H9 (cell line): ENCODE data around the gene EFNA5. TPM values are rescaled to one million over a fixed set of nuclear protein-coding genes. Genes with fewer than 3 reads are reported as not detected.

Experiments
- DNase-seq: peaks from one replicate; pipeline ENCODE4 v3.0.0-alpha.2; 2017
- H2AFZ ChIP-seq: one replicate; pipeline ENCODE4 v1.6.1; 2013; ENCODE audit warnings: mild to moderate bottlenecking, low read length, control low read depth, moderate library complexity
- H2AK5ac ChIP-seq: 2 replicates; pipeline ENCODE4 v1.6.1; 2013; ENCODE audit warnings: low read length, control low read depth, mixed read lengths; ENCODE audit not compliant: insufficient read length
- H2BK120ac ChIP-seq: one replicate; pipeline ENCODE4 v1.6.1; 2013; ENCODE audit warnings: low read depth, mild to moderate bottlenecking, low read length, control low read depth, inconsistent platforms; ENCODE audit not compliant: poor library complexity, severe bottlenecking
- H2BK12ac ChIP-seq: 2 replicates; pipeline ENCODE4 v1.6.1; 2013; ENCODE audit warnings: low read length, control low read depth, mixed read lengths, low read depth; ENCODE audit not compliant: insufficient read length
- H2BK15ac ChIP-seq: 2 replicates; pipeline ENCODE4 v1.6.1; 2013; ENCODE audit warnings: low read depth, low read length, control low read depth
- H2BK20ac ChIP-seq: one replicate; pipeline ENCODE4 v1.6.1; 2013; ENCODE audit warnings: low read depth, mild to moderate bottlenecking, low read length, control low read depth, inconsistent platforms; ENCODE audit not compliant: poor library complexity, severe bottlenecking
- H2BK5ac ChIP-seq: 2 replicates; pipeline ENCODE4 v1.6.1; 2013; ENCODE audit warnings: low read length, control low read depth, mixed read lengths; ENCODE audit not compliant: insufficient read length
- H3K14ac ChIP-seq: 2 replicates; pipeline ENCODE4 v1.6.1; 2013; ENCODE audit warnings: low read length, control low read depth; ENCODE audit not compliant: insufficient read depth
- H3K18ac ChIP-seq: 2 replicates; pipeline ENCODE4 v1.6.1; 2013; ENCODE audit warnings: low read depth, mild to moderate bottlenecking, mixed read lengths, low read length, control low read depth; ENCODE audit not compliant: insufficient read length
- H3K23ac ChIP-seq: 2 replicates; pipeline ENCODE4 v1.6.1; 2013; ENCODE audit warnings: low read length, control low read depth, mixed read lengths, low read depth; ENCODE audit not compliant: insufficient read length
- H3K23me2 ChIP-seq: 2 replicates; pipeline ENCODE4 v1.6.1; 2013; ENCODE audit warnings: low read depth, mild to moderate bottlenecking, mixed read lengths, low read length, control low read depth; ENCODE audit not compliant: insufficient read length, poor library complexity, severe bottlenecking
- H3K27ac ChIP-seq: 2 replicates; pipeline ENCODE4 v1.5.1; 2013; ENCODE audit warnings: low read length, control low read depth, mixed read lengths, low read depth; ENCODE audit not compliant: insufficient read length
- H3K27me3 ChIP-seq: 2 replicates; pipeline ENCODE4 v1.6.1; 2013; ENCODE audit warnings: low read length, control low read depth, inconsistent platforms; ENCODE audit not compliant: insufficient read depth
- H3K4ac ChIP-seq: 2 replicates; pipeline ENCODE4 v1.6.1; 2013; ENCODE audit warnings: low read depth, mild to moderate bottlenecking, control low read depth, inconsistent platforms, low read length, moderate library complexity
- H3K4me1 ChIP-seq: 2 replicates; pipeline ENCODE4 v1.6.1; 2013; ENCODE audit warnings: low read length, control low read depth, inconsistent platforms; ENCODE audit not compliant: insufficient read depth
- H3K4me2 ChIP-seq: 2 replicates; pipeline ENCODE4 v1.6.1; 2013; ENCODE audit warnings: low read length, control low read depth, mixed read lengths; ENCODE audit not compliant: insufficient read length, insufficient read depth
- H3K56ac ChIP-seq: 2 replicates; pipeline ENCODE4 v1.6.1; 2013; ENCODE audit warnings: low read depth, mild to moderate bottlenecking, mixed read lengths, low read length, control low read depth; ENCODE audit not compliant: insufficient read length
- H3K79me1 ChIP-seq: 2 replicates; pipeline ENCODE4 v1.6.1; 2013; ENCODE audit warnings: low read depth, mild to moderate bottlenecking, moderate library complexity, low read length, control low read depth, inconsistent platforms; ENCODE audit not compliant: insufficient read depth, poor library complexity, severe bottlenecking
- H3K79me2 ChIP-seq: 2 replicates; pipeline ENCODE4 v1.6.1; 2013; ENCODE audit warnings: low read length, control low read depth, inconsistent platforms; ENCODE audit not compliant: insufficient read depth
- H3K9ac ChIP-seq: 2 replicates; pipeline ENCODE4 v1.6.1; 2013; ENCODE audit warnings: low read length, control low read depth, mixed read lengths; ENCODE audit not compliant: insufficient read length; ENCODE audit errors: extremely low read depth
- H3K9me3 ChIP-seq: one replicate; pipeline ENCODE4 v1.6.1; 2013; ENCODE audit warnings: low read depth, low read length, inconsistent platforms; ENCODE audit not compliant: control insufficient read depth
- H3T11ph ChIP-seq: one replicate; pipeline ENCODE4 v1.6.1; 2013; ENCODE audit warnings: mild to moderate bottlenecking, low read length, control low read depth, inconsistent platforms
- H4K20me1 ChIP-seq: one replicate; pipeline ENCODE4 v1.6.1; 2013; ENCODE audit not compliant: control insufficient read depth, insufficient read length, insufficient read depth
- H4K5ac ChIP-seq: 2 replicates; pipeline ENCODE4 v1.6.1; 2013; ENCODE audit warnings: low read depth, mild to moderate bottlenecking, mixed read lengths, low read length, control low read depth; ENCODE audit not compliant: insufficient read length
- H4K8ac ChIP-seq: replicated peaks from 2 replicates; pipeline ENCODE4 v1.6.1; 2013; ENCODE audit warnings: low read length, control low read depth, mixed read lengths, low read depth; ENCODE audit not compliant: insufficient read length
- H4K91ac ChIP-seq: 2 replicates; pipeline ENCODE4 v1.6.1; 2013; ENCODE audit warnings: low read depth, mild to moderate bottlenecking, moderate library complexity, mixed read lengths, low read length, control low read depth; ENCODE audit not compliant: insufficient read length
- H3K27ac Mint-ChIP-seq, 3 experiments: 2 replicates in 2 of 3; 3 replicates in 1 of 3; pipeline ENCODE4 v1.8.0; 2020 to 2021; ENCODE audit warnings: mixed read lengths in 3 of 3, mild to moderate bottlenecking in 1 of 3, moderate library complexity in 1 of 3
- H3K27me3 Mint-ChIP-seq: 2 replicates; pipeline ENCODE4 v1.8.0; 2021; ENCODE audit warnings: low read depth, mild to moderate bottlenecking, moderate library complexity, mixed read lengths
- H3K36me3 Mint-ChIP-seq, 3 experiments: 2 replicates in 2 of 3; 3 replicates in 1 of 3; pipeline ENCODE4 v1.8.0; 2020 to 2021; ENCODE audit warnings: low read depth in 3 of 3, mixed read lengths in 3 of 3; ENCODE audit not compliant: insufficient read depth in 1 of 3
- H3K4me1 Mint-ChIP-seq, 2 experiments: 2 replicates each; pipeline ENCODE4 v1.8.0; 2020; ENCODE audit warnings: mixed read lengths in 2 of 2
- H3K4me3 Mint-ChIP-seq, 2 experiments: 2 replicates in 1 of 2; 3 replicates in 1 of 2; pipeline ENCODE4 v1.8.0; 2020 to 2021; ENCODE audit warnings: mild to moderate bottlenecking in 2 of 2, mixed read lengths in 2 of 2, moderate library complexity in 1 of 2
- H3K9me3 Mint-ChIP-seq, 2 experiments: 2 replicates in 1 of 2; 3 replicates in 1 of 2; pipeline ENCODE4 v1.8.0; 2020; ENCODE audit warnings: mild to moderate bottlenecking in 2 of 2, mixed read lengths in 2 of 2, moderate library complexity in 1 of 2
- CTCF ChIP-seq: fragments of 200-600 bp; sonication (generic); conservative IDR thresholded peaks from 3 replicates; pipeline ENCODE4 v1.8.0; 2021; ENCODE audit warnings: antibody characterized with exemption, mild to moderate bottlenecking
- WGBS: extraction: QIAGEN DNeasy Blood & Tissue Kit; methylation state at CpG from one replicate; pipeline ENCODE4 v1.1.7; 2013; ENCODE audit warnings: missing lambda C conversion rate, low lambda C conversion rate, mixed read lengths; ENCODE audit not compliant: insufficient read length; ENCODE audit errors: extremely low coverage; 5-methylcytosine and 5-hydroxymethylcytosine counted together
- total RNA-seq: library from RNA; stranded (reverse); gene quantifications from 2 replicates; pipeline ENCODE4 v1.2.1, GENCODE V29; 2021

Gene EFNA5
- total RNA-seq, 1 experiment from 2014 or later, result 20.4 TPM

- Mint-ChIP-seq H3K27me3 (no peaks in the 10 kb centered on the region), H3K4me1 (peaks cover 46 to 61% of the 10 kb centered on the region in 2 experiments), H3K36me3 (no peaks in the 10 kb centered on the region), H3K9me3 (no peaks in the 10 kb centered on the region), H3K4me3 (no peak overlapping the region; a peak in 1 of 5 replicates), H3K27ac (peak overlapping the region in 1 of 3 experiments; percentile 8; a peak in 3 of 7 replicates)
- no peaks in the 10 kb centered on the region for H3K79me2 ChIP-seq
- H2BK15ac ChIP-seq, result no peak overlapping the region
- no peak overlapping the region for H3K4me2 ChIP-seq
- TF ChIP-seq CTCF, result no peak
- no peaks in the 10 kb centered on the region for H3K27me3 ChIP-seq
- no peaks in the 10 kb centered on the region for H3K79me1 ChIP-seq
- WGBS, result no CpG with 5 or more reads among the region's 2 CpGs
- H2AFZ ChIP-seq, result no peak overlapping the region
- no peak overlapping the region for H3K18ac ChIP-seq
- H3K56ac ChIP-seq, result no peak overlapping the region
- H4K5ac ChIP-seq, result no peak overlapping the region
- H3K14ac ChIP-seq, result no peak overlapping the region
- no peaks in the 10 kb centered on the region for H3K9me3 ChIP-seq
- H3K23ac ChIP-seq, result no peak overlapping the region
- no peak overlapping the region for H2AK5ac ChIP-seq
- H4K8ac ChIP-seq, result no peak overlapping the region
- H2BK120ac ChIP-seq, result no peak overlapping the region
- H3K23me2 ChIP-seq, result no peaks in the 10 kb centered on the region
- H3K9ac ChIP-seq, result no peak overlapping the region
- H2BK12ac ChIP-seq, result no peak overlapping the region
- H4K20me1 ChIP-seq, result no peaks in the 10 kb centered on the region
- H3K4me1 ChIP-seq, result no peaks in the 10 kb centered on the region; the same call in 1 of the 2 replicates
- no peak overlapping the region for H2BK5ac ChIP-seq
- H4K91ac ChIP-seq, result no peak overlapping the region
- DNase-seq, result no peak
- no peak overlapping the region for H3K27ac ChIP-seq
- H2BK20ac ChIP-seq, result no peak overlapping the region
- H3T11ph ChIP-seq, result no peak overlapping the region
- no peak overlapping the region for H3K4ac ChIP-seq
Observed at GRCh38 chr5:107653685-107654084, 17.1 kb downstream of the EFNA5 start.
